GM18499 (cell line): ENCODE results near the gene ASB2.

ENCODE experiments used
- ATAC-seq: cut with Tn5 transposase; IDR thresholded peaks from one replicate; pipeline ENCODE4 v1.9.1; 2021; ENCODE audit warnings: moderate number of reproducible peaks; ENCODE audit not compliant: insufficient read depth, unreplicated experiment

Gene ASB2

GRCh38 chr14:93915800-93916199 is 60.6 kb downstream of the ASB2 start:
- ATAC-seq = no peak

GRCh38 chr14:93915070-93915705 is 61.2 kb downstream of the ASB2 start:
- no peak for ATAC-seq

- no peak for ATAC-seq
These were observed 62.1 kb downstream of the ASB2 start for GRCh38 chr14:93914278-93914677.

- no peak for ATAC-seq
These were observed 63.6 kb downstream of the ASB2 start for GRCh38 chr14:93912782-93913181.

GRCh38 chr14:93911975-93912615 is 64.3 kb downstream of the ASB2 start:
- no peak for ATAC-seq

GRCh38 chr14:93909429-93910128 is 66.8 kb downstream of the ASB2 start:
- no peak for ATAC-seq

GRCh38 chr14:93906341-93907329 is 69.7 kb downstream of the ASB2 start:
- no peak for ATAC-seq

- ATAC-seq = no peak
These were observed 70.7 kb downstream of the ASB2 start for GRCh38 chr14:93905623-93906022.

GRCh38 chr14:93903342-93904184 is 72.8 kb downstream of the ASB2 start:
- ATAC-seq = no peak

- ATAC-seq = no peak
These were observed 73.6 kb downstream of the ASB2 start for GRCh38 chr14:93902619-93903307.

- ATAC-seq = no peak
These were observed 74.6 kb downstream of the ASB2 start for GRCh38 chr14:93901813-93902212.

GRCh38 chr14:93898731-93899130 is 77.6 kb downstream of the ASB2 start:
- ATAC-seq = no peak

GRCh38 chr14:93898081-93898611 is 78.2 kb downstream of the ASB2 start:
- ATAC-seq = no peak

GRCh38 chr14:93897476-93897845 is 78.9 kb downstream of the ASB2 start:
- ATAC-seq = no peak

- ATAC-seq = no peak
These were observed 81.3 kb downstream of the ASB2 start for GRCh38 chr14:93895023-93895604.

GRCh38 chr14:93893661-93894261 is 82.6 kb downstream of the ASB2 start:
- ATAC-seq = no peak

- ATAC-seq = no peak
These were observed 83.3 kb downstream of the ASB2 start for GRCh38 chr14:93892923-93893558.

GRCh38 chr14:93892505-93892839 is 83.9 kb downstream of the ASB2 start:
- ATAC-seq = no peak
